NCI-H226 (cell line): ENCODE measurements around the gene LRMDA.

Experiments used
- DNase-seq: peaks from one replicate; pipeline ENCODE4 v3.0.0-alpha.2; 2015

The LRMDA gene

DNA sequence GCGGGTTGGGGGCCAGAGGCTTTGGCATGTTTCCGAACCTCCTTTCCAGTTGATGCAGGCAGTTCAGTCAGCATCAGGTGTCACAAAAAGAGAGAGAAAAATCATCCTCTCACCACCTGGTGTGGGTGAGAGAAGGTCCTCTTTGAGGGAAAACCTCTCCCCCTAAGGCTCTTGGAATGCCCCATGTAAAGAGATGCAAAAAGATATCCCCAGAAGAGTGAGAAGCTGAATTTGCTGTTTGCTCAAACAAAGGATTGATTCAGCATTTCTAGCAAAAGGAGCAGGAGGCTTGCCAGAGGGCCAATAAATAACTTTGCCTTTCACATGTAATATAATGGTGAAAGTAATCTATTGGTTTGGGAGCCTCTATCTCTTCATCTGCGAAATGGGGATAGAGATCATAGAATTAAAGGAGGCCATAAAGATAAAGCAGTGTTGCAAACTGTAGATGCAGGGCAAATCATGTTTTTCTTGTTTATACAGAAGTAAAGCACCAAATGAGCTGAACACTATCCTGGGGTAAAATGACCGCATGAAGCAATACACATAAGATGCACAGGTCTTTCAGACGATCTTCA is 425.9 kb downstream of the LRMDA start:
- DNase-seq, result no peak

DNA sequence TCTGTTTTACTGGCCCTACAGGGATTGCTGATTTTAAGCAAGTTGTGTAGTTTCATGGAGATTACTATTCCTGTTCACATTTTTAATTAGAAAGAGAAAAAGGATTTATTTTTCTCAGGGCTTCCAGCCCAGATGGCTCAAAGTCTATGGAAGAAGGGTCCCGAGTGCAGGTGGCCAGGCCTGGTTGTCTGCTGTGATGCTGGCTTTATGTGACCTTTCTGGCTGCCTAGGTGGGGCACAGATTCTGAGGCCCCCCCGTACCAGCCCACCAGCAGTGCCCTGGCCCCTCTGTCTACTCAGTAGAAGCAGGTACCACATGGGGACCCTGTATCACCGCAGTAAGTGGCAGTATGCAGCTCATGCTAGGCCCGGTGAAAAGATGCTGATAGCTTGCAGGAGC is 426.5 kb downstream of the LRMDA start:
- no peak for DNase-seq

DNA sequence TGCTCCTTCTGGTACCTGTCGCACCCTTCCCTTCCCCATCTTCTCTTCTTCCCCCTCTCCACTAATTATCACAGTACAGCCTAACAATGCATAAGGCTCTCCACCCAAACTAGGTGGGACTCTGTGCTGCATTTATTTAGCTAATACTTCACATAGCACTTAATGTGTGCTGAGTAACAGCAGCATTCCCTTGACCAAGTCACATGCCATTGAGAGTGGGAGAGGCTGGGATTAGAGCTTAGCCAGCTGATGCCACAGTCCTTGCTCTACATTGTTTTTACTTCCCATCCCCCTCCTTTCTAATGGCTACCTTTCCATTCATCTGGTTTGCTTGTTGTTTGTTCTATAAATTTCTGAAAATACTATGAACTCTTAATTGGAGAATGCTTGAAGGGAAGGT is 426.9 kb downstream of the LRMDA start:
- no peak for DNase-seq

DNA sequence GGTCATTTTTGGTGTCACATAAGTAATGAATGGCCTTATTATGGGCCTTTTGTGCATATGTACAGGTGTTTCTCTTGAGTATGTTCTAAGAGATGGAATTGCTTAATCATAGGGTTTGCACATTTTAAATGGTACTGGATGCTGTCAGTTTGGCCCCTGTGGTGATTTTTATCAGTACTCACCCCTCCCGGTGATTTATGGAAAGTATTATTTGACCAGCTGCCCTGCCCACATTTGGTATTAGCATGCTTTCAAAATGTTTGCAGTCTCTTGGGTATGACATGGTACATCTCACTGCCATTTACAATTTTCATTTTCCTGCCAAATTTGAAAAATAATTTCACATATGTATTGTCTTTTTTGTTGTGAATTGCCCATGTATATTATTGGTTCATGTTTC is 427.7 kb downstream of the LRMDA start:
- no peak for DNase-seq

DNA sequence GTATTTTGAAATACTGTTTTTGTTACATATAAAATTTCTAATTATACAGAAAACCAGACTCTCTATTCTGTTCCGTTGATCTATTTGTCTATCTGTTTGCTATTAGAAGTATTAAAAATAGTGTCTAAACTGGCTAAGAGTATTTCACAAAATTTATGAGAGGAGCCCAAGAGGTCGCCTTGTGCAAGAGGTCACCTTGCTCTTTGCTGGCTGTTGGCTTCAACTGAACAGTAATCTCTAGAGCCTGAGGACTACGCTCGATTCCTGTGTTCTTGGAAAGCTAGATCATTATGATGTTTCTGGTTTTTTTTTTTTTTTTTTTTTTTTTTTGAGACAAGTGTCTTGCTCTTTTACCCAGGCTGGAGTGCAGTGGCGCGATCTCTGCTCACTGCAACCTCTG is 428.6 kb downstream of the LRMDA start:
- no peak for DNase-seq

DNA sequence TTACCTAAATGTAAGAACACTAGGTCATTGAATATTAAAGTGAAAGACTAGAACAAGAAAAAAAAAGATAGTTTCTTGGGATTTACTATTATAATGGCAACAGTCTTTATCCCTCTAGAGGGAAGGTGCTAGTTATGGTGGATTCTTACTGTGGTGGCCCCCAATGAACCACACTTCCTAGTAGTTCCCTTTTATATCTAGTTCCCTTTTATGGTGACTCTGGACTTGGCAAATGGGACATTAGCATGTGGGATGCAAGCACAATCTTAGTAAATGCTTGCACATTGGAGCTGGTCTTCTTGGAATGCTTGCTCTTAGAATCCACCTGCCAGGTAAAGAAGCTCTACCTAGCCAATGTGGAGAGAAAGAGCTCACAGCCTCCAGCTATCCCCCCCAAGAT is 430.2 kb downstream of the LRMDA start:
- DNase-seq, result no peak

DNA sequence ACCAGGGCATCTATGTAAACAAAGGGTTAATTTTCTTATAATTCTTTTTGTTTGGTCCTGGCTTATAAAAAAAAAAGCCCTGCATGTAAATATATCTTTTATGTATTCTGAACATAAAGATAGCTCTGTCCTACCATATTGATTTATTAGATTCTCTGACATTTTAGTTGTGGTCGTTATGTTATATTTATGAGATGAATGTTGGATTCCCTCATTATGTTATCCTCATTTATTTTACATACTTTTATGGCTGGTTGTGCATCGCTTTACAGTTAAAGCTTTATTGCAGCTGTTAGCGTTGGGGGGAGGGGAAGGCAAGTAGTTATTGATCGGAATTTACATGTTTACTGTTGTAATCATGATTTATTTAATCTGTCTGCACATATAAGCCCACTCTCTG is 431.5 kb downstream of the LRMDA start:
- no peak for DNase-seq

DNA sequence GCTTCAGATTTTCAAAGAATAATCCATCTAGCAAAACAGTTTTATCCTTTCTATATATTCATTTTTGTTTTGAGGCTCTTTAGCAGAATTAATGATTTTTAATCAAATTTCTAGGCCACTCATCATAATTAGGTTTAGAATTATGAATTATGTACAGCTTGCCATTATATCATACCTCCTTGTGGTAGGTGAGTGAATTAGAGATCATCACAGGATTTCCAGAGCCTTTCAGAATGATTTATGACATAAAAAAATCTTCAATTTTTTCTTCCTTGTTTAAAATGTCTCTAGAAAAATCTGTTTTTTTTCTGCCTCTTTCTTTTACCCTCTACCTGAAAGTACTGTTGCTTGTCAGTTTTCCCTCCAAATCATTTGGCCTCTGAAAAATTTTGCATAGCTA is 433.3 kb downstream of the LRMDA start:
- no peak for DNase-seq

DNA sequence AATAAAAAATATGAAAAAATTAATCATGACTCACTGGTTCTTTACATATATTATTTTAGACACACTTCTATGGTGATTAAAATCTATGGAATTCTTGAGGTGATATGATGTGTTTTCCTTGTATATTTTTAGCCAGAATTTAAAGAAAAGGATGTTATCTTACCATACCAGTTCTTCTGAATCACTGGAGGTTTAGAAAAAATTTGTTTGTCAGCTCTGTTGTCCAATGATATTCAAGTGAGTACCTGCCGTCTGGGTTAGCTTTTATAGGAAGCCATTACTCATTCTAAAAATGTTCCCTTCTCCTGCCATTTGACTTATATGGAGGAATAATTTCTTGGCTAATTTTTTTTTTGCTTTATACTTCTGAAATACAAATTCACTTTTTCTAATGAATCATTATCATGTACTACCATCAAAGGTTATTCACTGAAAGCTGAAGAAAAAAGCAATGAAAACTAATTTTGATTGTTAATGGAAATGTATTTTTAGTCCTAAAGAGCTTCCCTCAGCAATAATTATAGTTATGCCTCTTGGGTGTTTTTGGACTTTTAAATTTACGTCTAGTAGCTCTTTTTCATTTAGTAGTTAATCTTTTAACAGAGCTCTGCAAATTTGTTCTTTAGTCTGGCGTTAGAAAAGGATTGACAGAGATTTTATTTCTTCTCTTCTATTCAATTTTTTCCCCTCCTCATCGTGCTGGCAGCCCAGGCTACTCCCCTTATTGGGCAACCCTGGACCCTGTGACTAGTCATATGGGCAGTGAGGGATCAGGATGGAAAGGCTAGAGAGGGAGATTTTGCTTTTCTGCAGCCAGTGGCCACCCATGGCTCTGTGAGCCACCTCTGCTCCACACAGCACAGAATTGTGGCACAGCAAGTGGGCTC is 434.2 kb downstream of the LRMDA start:
- no peak for DNase-seq

DNA sequence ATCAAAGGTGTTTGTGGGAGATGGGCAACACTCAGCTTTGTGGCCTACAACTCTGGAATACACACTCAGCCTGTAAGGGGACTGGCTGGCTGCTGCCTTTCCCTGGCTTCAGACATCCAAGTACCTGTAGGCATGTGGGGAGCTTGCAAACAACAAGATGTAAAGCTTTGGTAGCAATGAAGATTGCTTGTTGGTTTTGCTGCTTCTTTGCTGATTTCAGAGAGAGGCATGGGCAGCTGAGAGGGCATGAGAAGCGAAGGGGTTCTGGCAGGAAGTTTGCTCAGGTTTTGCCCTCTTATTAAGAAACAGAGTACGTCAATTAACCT is 434.8 kb downstream of the LRMDA start:
- DNase-seq, result no peak

DNA sequence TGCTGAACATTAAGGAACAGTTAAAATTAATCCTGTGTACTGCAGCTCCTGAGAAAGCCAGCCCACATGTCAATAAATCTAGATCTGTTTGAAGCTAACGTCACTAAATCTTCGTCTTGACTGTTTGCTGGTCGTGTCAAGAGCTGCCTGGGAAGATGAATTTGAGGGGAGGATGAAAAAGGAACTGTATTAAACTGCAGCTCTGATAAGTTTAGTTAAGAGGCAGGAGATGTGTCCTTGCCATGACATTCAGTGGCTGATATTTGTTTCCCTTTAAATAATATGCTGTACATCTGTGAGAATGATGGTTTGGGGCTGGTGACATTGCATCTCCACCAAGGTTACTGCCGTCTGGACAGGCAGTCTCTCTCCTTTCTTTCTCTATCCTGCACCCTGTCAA is 435.3 kb downstream of the LRMDA start:
- no peak for DNase-seq

DNA sequence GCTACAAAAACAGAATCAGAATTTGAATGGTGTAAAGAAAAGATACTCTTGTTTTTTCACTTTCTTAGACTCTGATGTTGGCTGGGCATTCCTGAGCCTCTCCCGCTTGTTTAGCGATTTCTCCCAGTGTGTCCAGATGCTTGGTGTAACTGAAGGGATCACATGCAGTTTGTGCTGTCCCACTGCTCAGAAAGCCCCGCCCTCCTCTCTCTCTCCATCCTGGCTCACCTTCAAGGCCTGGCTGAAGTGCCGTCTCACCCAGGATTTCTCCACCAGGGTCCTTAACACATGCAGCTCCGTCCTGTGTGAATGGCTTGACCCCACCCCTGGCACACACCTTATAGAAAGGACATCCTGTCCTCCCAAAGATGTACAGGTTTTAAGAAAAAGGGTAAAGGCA is 437.1 kb downstream of the LRMDA start:
- no peak for DNase-seq

DNA sequence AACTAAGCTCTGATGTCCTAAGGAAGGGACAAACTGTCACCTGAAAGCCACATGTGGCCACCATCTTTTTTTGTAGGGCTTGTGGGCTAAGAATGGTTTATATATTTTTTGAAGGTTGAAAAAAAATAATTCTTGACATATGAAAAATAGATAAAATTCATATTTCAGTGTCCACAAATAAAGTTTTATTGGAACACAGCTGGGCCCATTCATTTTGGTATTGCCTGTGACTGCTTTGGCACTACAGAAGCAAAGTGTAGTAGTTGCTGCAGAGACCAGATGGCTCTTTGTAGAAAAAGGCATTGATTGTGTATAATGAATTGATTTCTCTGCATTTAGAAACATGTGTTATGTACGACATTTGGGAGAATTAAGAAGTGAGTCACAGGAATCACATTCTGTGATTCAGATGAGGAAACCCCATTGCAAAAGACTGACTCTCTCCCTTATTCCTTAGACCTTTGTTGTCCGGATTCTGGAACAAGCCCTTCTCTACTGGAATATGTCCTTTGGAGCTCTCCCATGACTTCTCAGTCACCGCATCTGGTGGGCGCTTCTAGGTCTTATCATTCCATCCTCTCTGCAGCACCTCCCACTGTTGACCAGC is 438.7 kb downstream of the LRMDA start:
- no peak for DNase-seq

DNA sequence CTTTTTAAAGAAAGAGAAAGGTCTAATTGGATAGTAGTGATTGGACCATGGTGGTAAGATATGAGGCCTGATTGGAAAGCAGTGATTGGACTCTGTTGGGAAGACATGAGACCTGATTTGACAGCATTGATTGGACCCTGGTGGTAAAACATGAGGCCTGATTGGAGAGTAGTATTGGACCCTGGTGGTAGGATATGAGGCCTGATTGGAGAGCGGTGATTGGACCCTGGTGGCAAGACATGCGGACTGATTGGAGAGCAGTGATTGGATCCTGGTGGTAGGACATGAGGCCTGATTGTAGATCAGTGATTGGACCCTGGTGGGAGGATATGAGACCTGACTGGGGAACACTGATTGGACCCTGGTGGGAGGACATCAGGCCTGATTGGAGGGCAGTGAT is 444.3 kb downstream of the LRMDA start:
- DNase-seq, result no peak

DNA sequence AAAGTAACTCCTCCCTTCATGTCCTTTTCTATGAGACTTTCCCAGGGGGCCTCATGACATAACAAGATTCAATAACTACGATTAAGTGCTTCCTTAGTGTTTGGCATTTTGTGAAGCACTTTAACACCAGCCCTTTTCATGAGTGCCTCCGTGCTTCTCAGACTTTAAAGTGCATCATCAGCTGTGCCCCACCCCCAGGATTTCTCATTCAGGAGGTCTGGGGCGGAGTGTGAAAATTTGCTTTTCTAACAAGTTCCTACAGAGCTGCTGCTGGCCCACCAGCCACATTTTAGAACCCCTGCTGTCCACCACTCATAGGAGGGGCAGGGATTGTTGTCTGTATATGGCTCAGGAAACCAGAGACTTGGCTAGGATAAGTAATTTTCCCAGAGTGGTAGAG is 445.3 kb downstream of the LRMDA start:
- no peak for DNase-seq

DNA sequence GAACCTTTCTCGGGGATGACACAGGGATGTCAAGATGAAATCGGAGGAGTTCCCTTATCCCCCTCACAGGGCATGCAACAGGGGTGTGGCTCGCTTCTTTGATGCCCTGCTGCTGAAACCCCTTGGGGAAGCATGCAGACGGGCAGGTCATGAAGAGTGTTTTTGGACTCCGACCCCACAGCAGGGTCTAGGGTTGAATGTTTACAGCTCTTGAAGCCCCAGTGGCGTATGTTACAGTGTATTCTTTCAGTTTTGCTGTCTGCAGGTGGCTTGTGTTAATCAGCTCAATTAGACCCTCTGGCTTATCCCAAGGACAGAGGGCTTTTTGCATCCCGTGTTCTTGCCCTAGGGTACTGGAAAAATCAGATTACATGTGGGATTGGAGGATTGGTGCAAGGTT is 446.5 kb downstream of the LRMDA start:
- no peak for DNase-seq

DNA sequence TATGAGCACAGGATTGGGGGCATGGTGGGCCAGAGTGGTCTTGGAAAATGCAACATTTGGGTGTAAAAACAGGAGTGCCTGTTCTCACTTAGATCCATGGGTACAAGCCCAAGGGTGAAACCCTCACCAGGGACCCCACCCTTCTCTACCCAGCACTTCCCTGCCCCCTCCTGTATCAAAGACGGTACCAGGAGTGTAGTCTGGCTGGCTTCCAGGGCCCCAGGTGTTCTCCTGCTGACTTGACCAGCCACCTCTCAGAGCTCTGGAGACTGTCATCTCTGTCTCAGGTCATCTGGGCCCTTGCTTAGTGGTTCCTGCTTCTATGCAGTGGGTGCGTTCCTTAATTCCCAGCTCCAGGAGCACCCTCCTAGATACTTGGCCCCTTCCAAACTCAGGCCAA is 447.2 kb downstream of the LRMDA start:
- DNase-seq, result no peak

DNA sequence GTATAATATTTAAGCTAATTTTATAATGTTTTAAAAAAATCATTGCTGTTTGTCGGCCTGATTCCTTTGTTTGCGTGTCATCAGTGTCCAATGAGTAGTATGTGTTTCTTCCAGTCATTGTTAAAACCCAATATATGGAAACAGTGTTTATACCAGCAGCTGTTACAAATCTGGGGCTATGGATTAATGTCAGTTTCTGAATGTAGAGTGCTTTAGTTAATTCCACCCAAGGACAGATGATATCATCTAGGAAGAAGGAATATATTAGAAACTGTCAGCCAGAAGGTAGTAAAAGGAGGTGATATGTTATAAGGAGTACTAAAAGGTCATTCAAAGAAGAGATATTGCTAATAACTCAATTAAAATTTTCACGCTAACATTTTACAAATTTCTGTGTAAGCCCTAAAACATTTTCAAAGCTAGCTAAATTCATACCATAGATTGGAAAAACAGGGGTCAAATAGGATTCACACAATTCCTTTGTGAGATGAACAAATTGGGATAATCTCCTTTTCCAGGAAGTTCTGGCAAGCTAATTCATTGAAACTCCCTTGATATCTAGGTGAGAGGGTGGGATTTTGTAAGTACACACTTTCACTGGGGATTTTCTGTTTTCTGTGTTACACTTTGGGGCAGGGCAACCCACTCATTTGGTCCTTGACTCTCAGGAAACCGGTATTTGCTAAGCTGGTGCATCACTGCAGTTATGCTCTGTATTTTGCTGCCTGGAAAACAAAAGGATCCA is 448.8 kb downstream of the LRMDA start:
- no peak for DNase-seq

DNA sequence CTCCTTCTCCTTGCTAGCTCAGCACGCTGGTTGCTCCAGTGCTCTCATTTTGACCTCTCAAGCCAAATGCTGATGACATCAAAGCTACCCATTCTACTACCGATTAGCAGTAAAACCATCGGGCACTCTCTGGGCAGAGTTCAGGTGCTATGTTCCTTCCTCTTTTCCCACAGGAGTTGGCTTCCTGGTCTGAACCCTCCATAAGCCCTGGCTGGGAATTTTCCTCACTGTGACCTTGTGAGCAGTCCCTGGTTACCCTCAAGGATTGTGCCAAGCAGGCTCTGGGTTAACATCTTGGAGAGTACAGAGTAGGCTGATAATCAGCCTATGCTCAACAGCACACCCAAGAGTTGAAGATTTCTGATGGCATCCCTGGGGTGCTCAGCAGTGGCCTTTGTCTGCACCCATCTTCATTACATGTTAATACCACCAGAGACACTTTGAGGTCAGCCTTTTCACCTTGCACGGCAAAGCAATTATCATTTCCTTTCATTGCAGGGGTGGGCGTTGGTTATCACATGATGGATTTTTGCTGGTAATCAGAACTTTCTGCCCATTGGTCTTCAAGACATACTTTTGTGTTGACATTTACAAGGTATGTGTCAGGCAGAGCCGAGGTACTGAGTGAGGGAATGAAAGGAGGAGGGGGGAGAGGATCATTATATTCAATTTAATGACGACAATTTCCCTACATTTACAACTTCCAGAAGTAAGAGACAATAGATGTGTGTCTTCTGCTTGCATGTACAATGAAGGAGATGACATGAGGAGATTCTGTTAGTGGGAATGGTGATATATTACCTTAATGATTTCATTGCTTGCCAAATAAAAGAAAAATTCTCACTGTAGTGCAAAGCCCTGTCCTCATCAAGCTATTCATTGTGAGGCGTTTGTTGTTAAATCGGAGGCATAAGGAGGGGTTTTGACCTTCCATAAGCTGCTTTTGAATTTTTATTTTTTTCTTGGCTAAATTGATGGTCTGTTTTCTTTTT is 452.0 kb downstream of the LRMDA start:
- DNase-seq, result no peak

DNA sequence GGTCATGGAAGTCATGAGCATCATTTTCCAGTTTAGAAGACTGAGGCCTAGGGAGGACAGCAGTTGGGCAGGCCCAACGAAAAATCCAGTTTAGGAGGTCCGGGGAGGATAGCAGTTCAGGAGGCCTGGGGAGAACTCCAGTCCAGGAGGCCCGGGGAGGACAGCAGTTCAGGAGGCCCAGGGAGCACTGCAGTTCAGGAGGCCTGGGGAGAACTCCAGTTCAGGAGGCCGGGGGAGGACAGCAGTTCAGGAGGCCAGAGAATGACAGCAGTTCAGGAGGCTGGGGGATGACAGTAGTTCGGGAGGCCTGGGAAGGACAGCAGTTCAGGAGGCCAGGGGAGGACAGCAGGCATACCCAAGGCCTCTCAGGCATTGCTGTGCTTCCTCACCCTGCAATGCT is 453.4 kb downstream of the LRMDA start:
- no peak for DNase-seq

DNA sequence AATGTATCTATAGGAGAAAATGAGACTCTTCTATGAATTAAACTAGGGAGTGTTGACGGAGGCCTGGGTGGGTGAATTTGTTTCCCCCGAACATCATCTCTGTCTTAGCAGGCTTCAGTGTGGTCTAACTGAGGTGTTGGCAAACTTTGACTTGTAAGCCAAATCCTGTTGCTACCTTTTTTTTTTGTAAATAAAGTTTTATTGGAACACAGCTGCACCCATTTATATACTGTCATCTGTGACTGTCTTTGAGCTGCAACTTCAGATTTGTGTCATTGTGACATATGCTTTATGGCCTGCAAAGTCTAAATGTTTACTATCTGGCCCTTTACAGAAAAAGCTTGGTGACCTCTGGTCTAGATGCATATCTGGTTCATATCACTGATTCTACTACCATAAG is 455.9 kb downstream of the LRMDA start:
- no peak for DNase-seq

DNA sequence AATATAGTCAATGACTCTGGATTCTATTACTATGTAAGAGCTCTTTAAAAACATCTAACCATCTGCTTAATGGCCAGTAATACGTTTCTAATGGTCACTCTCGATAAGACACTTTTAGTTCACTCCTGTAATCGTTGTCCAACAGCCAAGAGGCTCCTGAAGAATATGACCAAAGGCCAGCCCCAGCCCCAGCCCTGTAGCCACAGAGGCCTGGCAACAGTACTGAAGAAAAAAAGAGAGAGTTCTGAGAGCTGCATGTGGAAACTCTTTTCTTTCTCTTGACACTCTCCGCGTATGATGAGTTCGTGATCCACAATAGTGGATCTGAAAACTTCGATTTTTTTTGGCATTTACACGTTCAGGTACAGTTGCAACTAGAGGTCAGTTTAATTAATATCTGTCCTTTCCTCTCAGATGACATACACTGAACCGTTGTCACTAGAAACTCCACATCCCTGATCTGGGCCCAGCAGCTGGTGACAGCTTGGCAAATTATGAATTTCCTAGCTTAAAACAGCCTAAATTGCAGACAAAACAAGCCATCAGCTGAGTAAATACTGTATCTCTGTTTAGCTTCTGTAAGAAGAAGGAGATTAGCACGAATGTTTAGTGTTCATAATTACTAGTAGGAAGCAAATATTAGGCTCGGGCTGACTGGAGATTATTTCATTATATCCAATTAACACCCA is 456.7 kb downstream of the LRMDA start:
- no peak for DNase-seq
